HG03103 (cell line): Measurements from ENCODE around the gene STEAP3.
A peak's percentile ranks its signal among the peaks of the same experiment; 100 is the strongest.
"Not testable (repeated sequence)": the region's sequence is repeated elsewhere in the genome, so short reads cannot be mapped to it uniquely, and the experiment has no call there.

Experiments used
- ATAC-seq: cut with Tn5 transposase; IDR thresholded peaks from one replicate; pipeline ENCODE4 v1.9.1; 2021; ENCODE audit warnings: low read depth; ENCODE audit not compliant: unreplicated experiment

Gene STEAP3

GRCh38 chr2:119259296-119259860 is 35.7 kb downstream of the STEAP3 start:
- no peak for ATAC-seq

- no peak for ATAC-seq
Measured at GRCh38 chr2:119260646-119261492, 37.2 kb downstream of the STEAP3 start.

- ATAC-seq: no peak
Measured at GRCh38 chr2:119261493-119262225, 38.0 kb downstream of the STEAP3 start.

- no peak for ATAC-seq
Measured at GRCh38 chr2:119263025-119263424, 39.4 kb downstream of the STEAP3 start.

- ATAC-seq: no peak
Measured at GRCh38 chr2:119263656-119264055, 40.0 kb downstream of the STEAP3 start.

- ATAC-seq: peak; percentile 91
Measured at GRCh38 chr2:119264781-119265692, 41.4 kb downstream of the STEAP3 start.

GRCh38 chr2:119265693-119266066 is 42.0 kb downstream of the STEAP3 start:
- no peak for ATAC-seq

- no peak for ATAC-seq
Measured at GRCh38 chr2:119266091-119266589, 42.5 kb downstream of the STEAP3 start.

- no peak for ATAC-seq
Measured at GRCh38 chr2:119267604-119268003, 44.0 kb downstream of the STEAP3 start.

- no peak for ATAC-seq
Measured at GRCh38 chr2:119276864-119277263, 53.2 kb downstream of the STEAP3 start.

GRCh38 chr2:119278385-119278784 is 54.8 kb downstream of the STEAP3 start:
- ATAC-seq: not testable (repeated sequence)

GRCh38 chr2:119278946-119279345 is 55.3 kb downstream of the STEAP3 start:
- no peak for ATAC-seq

- ATAC-seq: no peak
Measured at GRCh38 chr2:119279666-119280065, 56.0 kb downstream of the STEAP3 start.

- no peak for ATAC-seq
Measured at GRCh38 chr2:119280680-119281079, 57.0 kb downstream of the STEAP3 start.

GRCh38 chr2:119282146-119282995 is 58.7 kb downstream of the STEAP3 start:
- no peak for ATAC-seq

GRCh38 chr2:119282996-119283511 is 59.4 kb downstream of the STEAP3 start:
- no peak for ATAC-seq

GRCh38 chr2:119283873-119284331 is 60.3 kb downstream of the STEAP3 start:
- ATAC-seq: no peak

- no peak for ATAC-seq
Measured at GRCh38 chr2:119286661-119287060, 63.0 kb downstream of the STEAP3 start.

- ATAC-seq: no peak
Measured at GRCh38 chr2:119288576-119288975, 64.9 kb downstream of the STEAP3 start.
